GM19455 (cell line): Measurements from ENCODE around the gene ZBTB7C.

ENCODE experiments used
- ATAC-seq: cut with Tn5 transposase; IDR thresholded peaks from one replicate; pipeline ENCODE4 v1.9.1; 2021; ENCODE audit not compliant: unreplicated experiment

ZBTB7C gene

GRCh38 chr18:48152549-48152948, 256.6 kb downstream of the ZBTB7C start:
- no peak for ATAC-seq

GRCh38 chr18:48151421-48152065, 257.6 kb downstream of the ZBTB7C start:
- no peak for ATAC-seq

- ATAC-seq: no peak
These were observed 260.0 kb downstream of the ZBTB7C start for GRCh38 chr18:48149020-48149685.

GRCh38 chr18:48142994-48143393, 266.2 kb downstream of the ZBTB7C start:
- no peak for ATAC-seq

GRCh38 chr18:48142353-48142752, 266.8 kb downstream of the ZBTB7C start:
- no peak for ATAC-seq

- no peak for ATAC-seq
These were observed 268.5 kb downstream of the ZBTB7C start for GRCh38 chr18:48140731-48141130.

GRCh38 chr18:48139431-48140347, 269.5 kb downstream of the ZBTB7C start:
- ATAC-seq: no peak

- ATAC-seq: no peak
These were observed 270.3 kb downstream of the ZBTB7C start for GRCh38 chr18:48138660-48139430.

GRCh38 chr18:48138210-48138609, 271.0 kb downstream of the ZBTB7C start:
- no peak for ATAC-seq

- ATAC-seq: no peak
These were observed 271.7 kb downstream of the ZBTB7C start for GRCh38 chr18:48137374-48138081.

GRCh38 chr18:48136827-48137373, 272.3 kb downstream of the ZBTB7C start:
- ATAC-seq: no peak

GRCh38 chr18:48136051-48136826, 272.9 kb downstream of the ZBTB7C start:
- no peak for ATAC-seq

GRCh38 chr18:48135436-48135966, 273.7 kb downstream of the ZBTB7C start:
- ATAC-seq: no peak

GRCh38 chr18:48134609-48135008, 274.6 kb downstream of the ZBTB7C start:
- no peak for ATAC-seq

GRCh38 chr18:48133671-48134251, 275.4 kb downstream of the ZBTB7C start:
- ATAC-seq: no peak

- ATAC-seq: no peak
These were observed 276.2 kb downstream of the ZBTB7C start for GRCh38 chr18:48132797-48133655.

- no peak for ATAC-seq
These were observed 278.1 kb downstream of the ZBTB7C start for GRCh38 chr18:48131042-48131441.

- no peak for ATAC-seq
These were observed 279.5 kb downstream of the ZBTB7C start for GRCh38 chr18:48129621-48130082.
